Measurements from ENCODE around the gene PPFIBP2. TPM values are rescaled to one million over a fixed set of nuclear protein-coding genes. Genes with fewer than 3 reads are reported as not detected.

PPFIBP2 gene
- total RNA-seq, 1 experiment from 2014 or later, result 2.2 TPM

DNA sequence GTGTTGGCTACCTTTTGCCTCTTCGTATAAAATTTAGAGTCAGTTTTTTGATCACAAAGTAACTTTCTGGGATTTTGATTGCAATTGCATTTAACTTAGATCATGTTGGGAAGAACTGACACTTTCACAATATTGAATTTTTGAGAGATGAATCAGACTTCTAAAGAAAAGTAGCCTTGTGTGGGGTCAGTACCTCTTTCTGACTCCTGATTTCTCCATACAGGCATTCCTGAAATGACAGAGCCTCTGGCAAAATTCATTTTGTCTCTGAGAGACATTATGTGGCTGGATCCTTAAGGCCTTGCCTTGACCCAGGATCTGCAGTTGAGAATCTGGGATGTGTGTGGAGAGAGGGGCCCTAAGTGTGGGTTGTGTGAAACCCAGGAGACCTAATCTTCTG is 37.8 kb downstream of the PPFIBP2 start:
- DNase-seq (ENCODE audit: low read depth), result no peak

- no peak for DNase-seq (ENCODE audit: low read depth)
These were observed 38.9 kb downstream of the PPFIBP2 start for GRCh38 chr11:7552666-7553065.

DNA sequence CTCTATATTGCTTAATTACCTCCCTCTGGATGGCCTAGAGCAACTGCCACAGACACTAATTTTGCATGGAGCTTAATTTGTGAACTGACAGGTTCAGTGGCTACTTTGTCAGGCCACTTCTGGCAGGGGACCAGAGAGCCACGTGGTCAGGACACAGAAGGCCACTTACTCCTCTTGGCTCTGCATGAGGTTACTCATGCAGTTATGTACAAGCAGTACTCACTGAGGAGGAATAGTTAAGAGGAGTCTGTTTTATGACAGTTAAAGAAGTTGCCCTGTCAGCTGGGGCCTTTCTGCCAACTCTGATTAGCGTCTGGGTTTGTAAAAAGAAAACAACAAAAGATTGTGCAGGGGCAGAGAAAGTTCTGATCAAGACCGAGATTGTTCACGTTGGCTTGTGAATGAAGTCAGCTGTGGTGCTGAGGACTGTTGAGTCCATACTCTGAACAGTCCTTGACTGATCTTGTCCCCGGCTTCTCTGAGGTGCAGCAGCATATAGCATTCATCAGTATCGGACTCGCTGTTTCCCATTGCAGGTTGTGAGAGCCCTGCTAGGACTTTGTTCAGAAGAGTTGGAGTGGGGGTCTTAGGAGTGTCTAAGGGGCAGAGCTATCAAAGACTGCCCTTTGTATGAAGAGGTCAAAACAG is 41.4 kb downstream of the PPFIBP2 start:
- no peak for DNase-seq (ENCODE audit: low read depth)

- no peak for DNase-seq (ENCODE audit: low read depth)
These were observed 44.2 kb downstream of the PPFIBP2 start for GRCh38 chr11:7558046-7558445.

DNA sequence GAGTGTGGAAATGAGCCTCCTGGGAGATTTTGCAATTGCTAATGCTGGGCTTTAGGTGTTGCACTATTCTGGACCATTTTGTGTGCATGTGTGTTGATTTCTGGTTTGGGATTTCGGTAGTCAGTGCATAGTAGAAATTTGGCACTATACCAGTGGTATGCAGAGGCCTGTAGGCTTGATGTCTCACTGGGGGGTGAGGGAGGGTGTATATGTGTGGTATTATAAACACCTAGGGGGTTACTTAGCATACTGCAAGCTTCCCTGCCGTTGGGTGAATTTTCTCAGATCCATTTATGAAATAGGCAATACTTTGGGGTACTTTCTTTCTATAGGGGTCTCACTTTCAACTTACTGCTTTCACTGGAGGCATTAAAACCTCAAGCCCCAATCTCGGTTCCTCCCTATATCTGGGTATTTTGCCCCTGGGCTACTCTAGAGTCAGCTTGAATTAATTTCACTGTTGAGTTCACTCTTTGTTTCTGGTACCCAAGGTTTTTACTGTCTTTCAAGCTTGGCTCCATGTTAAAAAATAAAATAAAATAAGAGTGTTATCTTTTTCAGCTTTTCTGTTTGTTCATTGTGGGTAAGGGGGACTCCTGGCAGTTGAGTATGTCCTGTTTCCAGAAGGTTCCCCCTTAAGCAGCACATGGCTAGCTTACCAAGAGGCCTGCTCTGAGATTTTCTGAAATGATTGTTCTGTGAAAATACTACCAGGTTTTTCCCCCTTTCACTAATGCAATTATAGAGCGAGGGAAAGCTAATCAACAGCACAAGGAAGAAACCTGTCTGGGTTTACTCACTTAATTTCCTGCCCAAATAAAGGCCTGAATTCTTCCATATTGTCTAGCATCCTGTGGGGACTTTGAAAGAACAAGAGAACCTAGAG is 45.8 kb downstream of the PPFIBP2 start:
- DNase-seq (ENCODE audit: low read depth), result no peak

- DNase-seq (ENCODE audit: low read depth), result no peak
These were observed 47.8 kb downstream of the PPFIBP2 start for GRCh38 chr11:7561562-7561961.

- DNase-seq (ENCODE audit: low read depth), result no peak
These were observed 49.5 kb downstream of the PPFIBP2 start for GRCh38 chr11:7563281-7563680.

- DNase-seq (ENCODE audit: low read depth), result no peak
These were observed 51.0 kb downstream of the PPFIBP2 start for GRCh38 chr11:7564803-7565202.

DNA sequence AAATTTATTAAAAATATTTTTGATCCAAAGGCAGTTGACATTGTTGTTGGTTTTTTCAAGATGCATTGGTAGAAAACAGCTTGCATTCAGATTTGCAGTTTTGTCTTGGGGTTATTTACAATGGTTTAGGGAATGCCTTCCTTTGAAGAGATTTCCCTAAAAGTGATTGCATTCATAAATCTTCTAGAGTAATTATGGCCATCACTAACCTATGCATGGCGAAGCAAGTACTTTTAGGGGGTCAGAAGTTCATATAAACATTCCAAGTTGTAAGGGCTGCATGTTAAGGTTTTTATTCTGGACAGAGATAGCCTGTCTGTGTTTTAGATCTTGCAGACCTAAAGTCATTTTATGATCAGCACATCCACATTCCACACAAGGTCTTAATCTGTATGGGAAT is 53.5 kb downstream of the PPFIBP2 start:
- DNase-seq (ENCODE audit: low read depth), result no peak

GRCh38 chr11:7569044-7569443 is 55.2 kb downstream of the PPFIBP2 start:
- DNase-seq (ENCODE audit: low read depth), result no peak

GRCh38 chr11:7570241-7570640 is 56.4 kb downstream of the PPFIBP2 start:
- DNase-seq (ENCODE audit: low read depth), result no peak

- no peak for DNase-seq (ENCODE audit: low read depth)
These were observed 57.2 kb downstream of the PPFIBP2 start for GRCh38 chr11:7570938-7571521.

DNA sequence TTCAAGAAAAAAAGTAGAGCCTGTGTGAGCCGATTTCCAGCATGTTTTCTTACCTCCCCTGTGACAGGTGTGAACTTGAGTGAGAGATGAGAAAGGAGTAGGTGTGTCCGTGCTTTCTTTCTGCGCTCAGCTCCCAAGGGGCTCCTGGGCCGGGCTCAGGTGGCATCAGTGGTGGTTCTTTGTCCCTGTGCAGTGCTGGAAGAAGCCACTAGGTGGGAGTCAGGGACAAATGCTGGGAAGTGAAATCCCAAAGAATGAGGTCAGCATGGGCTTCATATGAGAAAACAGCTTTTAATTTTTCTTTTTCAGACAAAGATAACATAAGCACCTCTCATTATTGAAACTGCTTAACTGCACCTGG is 57.8 kb downstream of the PPFIBP2 start:
- peak; percentile 69 for DNase-seq (ENCODE audit: low read depth)

DNA sequence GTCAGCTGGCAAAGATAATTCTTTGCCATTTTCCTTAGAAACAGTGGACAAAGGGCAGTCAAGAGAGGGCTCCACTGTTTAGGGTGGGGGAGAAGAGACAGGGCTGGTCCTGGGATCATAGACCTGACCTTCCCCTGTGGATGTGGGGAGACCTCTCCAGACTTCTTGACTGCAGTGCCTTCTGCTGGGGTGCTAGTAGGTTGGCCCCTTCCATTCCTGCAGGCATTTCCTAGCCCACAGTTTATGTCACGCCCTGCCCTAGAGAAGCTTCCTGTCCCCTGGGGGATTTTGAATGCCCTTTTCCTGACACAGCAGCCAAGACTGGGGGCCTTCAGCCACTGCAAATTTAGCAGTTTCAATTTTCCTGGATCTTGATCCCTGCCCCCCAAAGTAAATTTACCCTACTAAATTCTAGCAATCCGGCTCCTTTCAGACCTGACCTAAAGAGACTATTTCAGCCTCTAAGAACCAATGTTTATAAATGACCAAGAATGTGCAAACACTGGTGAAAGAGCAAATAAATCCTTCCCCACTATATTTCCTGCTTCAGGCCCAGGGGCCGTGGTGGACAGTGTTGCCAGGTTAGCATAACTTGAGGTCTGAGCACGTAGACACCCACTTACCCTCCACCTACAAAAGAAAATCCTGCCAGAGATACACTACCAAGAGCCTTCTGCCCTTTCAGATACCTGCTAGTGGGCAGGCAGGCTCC is 58.4 kb downstream of the PPFIBP2 start:
- peak; percentile 41 for DNase-seq (ENCODE audit: low read depth)

DNA sequence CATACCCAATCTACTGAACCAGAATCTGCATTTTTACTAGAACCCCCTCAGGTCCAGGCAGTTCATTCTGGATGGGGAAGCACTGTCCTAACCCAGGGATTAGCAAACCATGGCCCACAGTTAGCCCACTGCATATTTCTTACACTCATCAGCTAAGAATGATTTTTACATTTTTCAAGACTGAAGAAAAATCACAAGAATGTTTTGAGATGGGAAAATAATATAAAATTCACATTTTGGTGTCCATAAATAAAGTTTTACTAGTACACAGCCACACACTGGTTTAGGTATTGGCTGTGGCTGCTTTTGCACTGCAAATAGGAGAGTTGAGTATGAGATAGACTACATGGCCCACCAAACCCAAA is 59.4 kb downstream of the PPFIBP2 start:
- no peak for DNase-seq (ENCODE audit: low read depth)

DNA sequence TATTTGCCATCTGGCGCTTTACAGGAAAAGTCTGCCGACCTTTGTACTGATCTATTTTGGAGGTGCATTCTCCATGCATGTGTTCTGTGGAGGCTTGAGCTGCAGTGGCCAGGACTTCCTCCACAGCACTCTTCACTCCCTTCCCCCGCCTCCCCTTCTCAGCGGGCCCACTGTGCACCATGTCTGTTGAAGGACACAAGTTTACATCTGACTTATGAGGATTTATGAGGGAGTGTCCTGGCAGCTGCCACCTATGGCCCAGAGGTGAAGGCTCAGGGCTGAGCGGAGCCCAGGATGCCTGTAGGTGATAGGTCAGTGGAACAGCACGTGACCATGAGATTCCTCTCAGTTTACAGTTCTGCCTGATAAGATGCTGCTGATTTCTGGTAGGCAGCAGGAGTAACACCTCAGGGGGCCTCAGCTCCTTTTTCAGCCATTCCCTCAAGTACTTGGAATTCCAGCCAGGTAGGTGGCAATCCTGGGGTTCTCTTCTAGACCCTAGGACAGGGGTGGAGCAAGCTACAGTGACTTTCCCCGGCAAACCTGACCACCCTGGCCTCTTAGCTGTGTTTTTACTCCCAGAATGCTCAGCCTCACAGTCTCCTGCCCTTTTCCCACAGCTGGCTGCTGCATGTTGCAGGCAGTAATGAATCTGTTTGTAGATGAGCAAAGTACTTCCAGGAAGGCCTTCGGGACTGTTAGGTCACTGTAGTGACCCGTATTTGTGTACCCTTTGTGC is 59.9 kb downstream of the PPFIBP2 start:
- no peak for DNase-seq (ENCODE audit: low read depth)

DNA sequence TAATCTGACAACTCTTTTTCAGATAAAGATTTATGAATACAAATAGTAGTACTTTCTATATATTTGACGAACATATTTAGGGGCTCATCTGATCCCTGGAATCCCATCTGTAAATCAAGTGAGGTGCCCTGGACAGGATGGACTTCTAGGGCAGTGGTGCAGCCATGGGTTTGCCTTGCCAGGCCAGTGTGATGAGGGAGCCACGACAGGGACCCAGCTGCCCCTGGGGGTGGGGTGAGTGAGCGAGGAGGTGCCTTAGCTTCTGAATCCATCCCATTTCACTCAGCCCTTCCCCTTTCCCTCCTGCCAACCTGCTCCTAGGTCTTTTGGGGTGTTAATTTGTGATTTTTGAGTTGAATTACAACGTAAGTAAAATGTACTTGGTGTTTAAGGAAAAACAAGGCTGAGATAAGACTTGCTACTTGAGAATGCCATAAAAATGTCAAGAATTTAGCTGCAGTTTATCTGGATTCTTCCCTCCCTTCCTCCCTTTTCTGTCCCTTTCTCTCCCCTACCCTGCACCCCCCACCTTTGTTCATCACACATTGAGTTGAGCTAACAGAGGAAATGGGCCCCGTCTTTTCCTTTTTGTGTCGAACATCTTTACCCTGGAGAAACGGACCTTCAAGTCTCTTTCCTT is 60.8 kb downstream of the PPFIBP2 start:
- no peak for DNase-seq (ENCODE audit: low read depth)

GRCh38 chr11:7575841-7576725 is 62.3 kb downstream of the PPFIBP2 start:
- peak; percentile 54 for DNase-seq (ENCODE audit: low read depth)

- no peak for DNase-seq (ENCODE audit: low read depth)
These were observed 63.0 kb downstream of the PPFIBP2 start for GRCh38 chr11:7576726-7577290.
